Mucosa of stomach (tissue), 1 donor: Measurements from ENCODE around the gene TMEM200A.

Source experiments
- H3K27me3 ChIP-seq: one replicate; pipeline ENCODE4 v1.7.0; 2013; ENCODE audit warnings: mild to moderate bottlenecking, low read length; ENCODE audit not compliant: control insufficient read depth, insufficient read depth
- H3K36me3 ChIP-seq: one replicate; pipeline ENCODE4 v1.7.0; 2013; ENCODE audit warnings: low read length; ENCODE audit not compliant: control insufficient read depth, insufficient read depth
- H3K4me1 ChIP-seq: one replicate; pipeline ENCODE4 v1.7.0; 2013; ENCODE audit warnings: mild to moderate bottlenecking, low read length; ENCODE audit not compliant: control insufficient read depth, insufficient read depth
- H3K4me3 ChIP-seq: one replicate; pipeline ENCODE4 v1.7.0; 2013; ENCODE audit warnings: low read length
- H3K9ac ChIP-seq: one replicate; pipeline ENCODE4 v1.7.0; 2013; ENCODE audit warnings: mild to moderate bottlenecking, low read length, moderate library complexity
- H3K9me3 ChIP-seq: one replicate; pipeline ENCODE4 v1.7.0; 2013; ENCODE audit warnings: mild to moderate bottlenecking, low read length, moderate library complexity; ENCODE audit not compliant: control insufficient read depth
- donor health status: Pancreatic carcinoma.

The TMEM200A gene

DNA sequence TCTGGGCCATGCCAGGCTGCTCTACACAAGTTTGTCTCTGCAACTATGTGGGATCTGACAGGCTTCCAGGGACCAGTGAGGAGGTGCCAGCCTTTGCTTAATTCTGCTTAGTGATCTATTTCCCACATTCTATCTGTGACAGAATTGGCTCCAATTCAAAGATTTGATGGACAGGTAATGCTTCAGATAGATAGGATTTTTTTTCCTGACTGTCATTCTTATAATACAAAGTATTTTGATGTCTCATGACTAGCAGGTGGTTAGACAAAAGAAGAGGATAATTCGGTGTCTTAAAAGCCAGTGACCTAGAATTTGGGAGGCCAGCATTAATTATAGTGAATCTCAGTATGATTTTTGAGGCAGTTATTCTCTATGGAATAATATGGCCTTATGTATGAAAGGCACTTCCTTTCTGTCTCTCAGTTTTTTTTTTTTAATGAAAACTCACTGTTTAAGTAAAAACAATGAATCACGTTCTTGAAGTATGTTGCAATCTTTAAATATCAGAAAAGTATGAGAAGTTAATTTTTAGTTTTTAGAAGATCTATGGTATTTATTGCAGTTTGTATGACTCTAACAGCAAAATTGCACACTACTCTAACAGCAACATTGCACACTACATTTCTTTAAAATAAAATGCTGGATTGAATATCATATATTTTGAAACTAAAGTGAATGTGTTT is 43.7 kb downstream of the TMEM200A start:
- Histone ChIP-seq H3K9me3 (no peaks in the 10 kb centered on the region), H3K4me1 (no peaks in the 10 kb centered on the region), H3K36me3 (no peaks in the 10 kb centered on the region), H3K4me3 (no peak overlapping the region), H3K9ac (no peak overlapping the region), H3K27me3 (no peaks in the 10 kb centered on the region)

DNA sequence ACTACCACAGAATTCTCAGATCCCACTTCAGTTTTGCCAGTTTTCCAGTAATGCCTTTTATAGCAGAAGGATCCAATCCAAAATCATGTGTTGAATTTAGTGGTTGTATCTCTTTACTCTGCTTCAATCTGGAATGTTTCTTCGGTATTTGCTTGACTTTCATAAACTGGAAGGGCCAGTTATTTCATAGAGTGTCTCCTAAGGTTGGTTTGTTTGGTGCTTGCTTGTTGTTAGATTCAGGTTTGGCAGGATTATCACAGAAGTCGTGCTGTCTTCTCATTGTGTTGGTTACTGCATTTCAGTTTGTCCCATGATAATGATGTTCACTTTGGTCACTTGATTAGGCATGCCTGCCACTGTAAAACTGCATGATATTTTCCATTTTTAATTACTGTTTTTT is 45.7 kb downstream of the TMEM200A start:
- Histone ChIP-seq H3K9ac (no peak overlapping the region), H3K36me3 (no peaks in the 10 kb centered on the region), H3K9me3 (no peaks in the 10 kb centered on the region), H3K27me3 (no peaks in the 10 kb centered on the region), H3K4me1 (no peaks in the 10 kb centered on the region), H3K4me3 (no peak overlapping the region)

DNA sequence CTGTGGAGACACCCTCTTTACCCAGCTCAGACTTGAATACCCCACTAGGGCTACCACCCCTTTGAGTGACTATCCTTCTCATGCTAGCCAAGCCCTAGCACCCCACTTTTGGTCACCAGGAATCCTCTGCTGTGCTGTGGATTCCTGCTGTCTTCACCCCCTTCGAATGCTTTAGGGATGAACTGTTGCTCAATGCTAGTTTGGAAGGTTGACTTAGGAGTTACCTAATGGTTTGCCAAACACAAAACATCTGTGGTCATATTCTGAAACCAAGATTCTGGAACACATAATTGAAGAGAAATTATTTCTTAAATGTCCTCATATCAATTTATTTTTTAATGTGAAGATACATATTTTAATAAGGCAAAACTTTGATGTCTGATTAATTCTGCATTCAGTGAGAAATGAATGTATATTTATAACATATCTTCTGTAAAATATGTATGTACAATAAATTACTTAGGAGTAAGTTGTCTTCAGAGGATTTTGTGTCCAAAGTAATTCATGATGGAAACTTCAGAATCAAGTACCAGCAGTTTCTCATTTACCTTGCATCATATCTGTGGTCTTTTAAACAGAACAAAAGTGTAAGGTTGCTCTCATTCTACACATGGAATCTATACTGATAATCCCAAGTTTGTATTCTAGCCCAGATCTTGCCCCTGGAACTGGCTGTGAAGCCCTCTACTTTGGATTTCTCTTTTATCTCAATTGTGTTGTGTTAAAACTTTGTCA is 46.9 kb downstream of the TMEM200A start:
- Histone ChIP-seq H3K9ac (no peak overlapping the region), H3K4me1 (no peaks in the 10 kb centered on the region), H3K36me3 (no peaks in the 10 kb centered on the region), H3K4me3 (no peak overlapping the region), H3K27me3 (no peaks in the 10 kb centered on the region), H3K9me3 (no peaks in the 10 kb centered on the region)

DNA sequence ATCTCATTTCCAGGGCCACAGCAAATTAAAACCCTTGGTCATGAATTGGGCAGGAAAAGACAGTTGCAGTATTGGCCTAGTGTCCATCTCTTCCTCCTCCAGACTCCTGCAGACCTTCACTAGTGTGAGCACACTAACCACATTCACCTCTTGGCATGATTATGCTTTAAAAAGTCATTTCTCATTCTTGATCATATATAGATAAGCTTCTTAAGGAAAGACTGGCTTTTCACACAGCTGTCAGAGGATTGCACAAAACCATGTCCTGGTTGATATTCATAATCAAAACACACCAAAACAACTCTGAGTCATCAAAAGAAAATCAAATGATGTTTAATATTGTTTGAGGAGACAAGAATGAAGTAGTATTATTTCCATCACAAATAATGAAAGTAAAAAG is 52.1 kb downstream of the TMEM200A start:
- Histone ChIP-seq H3K9ac (no peak overlapping the region), H3K4me3 (no peak overlapping the region), H3K27me3 (no peaks in the 10 kb centered on the region), H3K9me3 (no peaks in the 10 kb centered on the region), H3K36me3 (no peaks in the 10 kb centered on the region), H3K4me1 (no peaks in the 10 kb centered on the region)

DNA sequence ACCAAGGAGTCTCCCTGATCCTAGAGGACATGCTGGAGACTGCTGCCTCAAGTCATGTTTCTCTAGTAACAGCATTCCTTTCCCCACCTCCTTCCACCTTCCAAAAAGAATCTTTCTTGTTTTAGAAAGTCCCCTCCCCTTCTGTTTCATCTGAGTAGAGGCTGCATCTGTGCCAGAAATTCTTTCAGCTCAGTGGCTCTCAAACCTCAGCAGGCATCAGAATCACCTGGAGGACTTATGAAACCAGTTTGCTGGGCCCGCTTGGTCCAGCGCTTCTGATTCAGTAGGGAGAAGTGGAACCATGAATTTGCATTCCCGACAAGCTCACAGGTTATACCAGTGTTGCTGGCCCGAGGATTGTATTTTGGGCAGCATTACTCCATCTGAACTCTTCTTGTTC is 55.1 kb downstream of the TMEM200A start:
- no peaks in the 10 kb centered on the region for H3K4me1 ChIP-seq
- H3K9ac ChIP-seq, result no peak overlapping the region

DNA sequence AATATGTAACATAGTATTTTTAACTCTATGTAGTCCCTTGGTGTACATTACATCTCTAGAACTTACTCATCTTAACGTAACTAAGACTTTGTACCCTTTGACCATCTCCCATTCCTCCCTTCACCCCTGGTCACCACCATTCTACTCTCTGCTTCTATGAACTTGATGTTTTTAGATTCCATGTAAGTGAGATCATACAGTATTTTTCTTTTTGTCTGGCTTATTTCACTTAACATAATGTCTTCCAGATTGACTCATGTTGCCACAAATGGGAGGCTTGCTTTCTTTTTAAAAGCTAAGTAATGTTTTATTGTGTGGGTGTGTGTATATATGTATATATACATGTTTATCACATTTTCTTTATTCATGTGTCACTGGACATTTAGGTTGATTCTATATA is 55.8 kb downstream of the TMEM200A start:
- no peak overlapping the region for H3K4me3 ChIP-seq
- no peaks in the 10 kb centered on the region for H3K4me1 ChIP-seq
- H3K9ac ChIP-seq, result no peak overlapping the region
- no peaks in the 10 kb centered on the region for H3K36me3 ChIP-seq
- H3K27me3 ChIP-seq, result no peaks in the 10 kb centered on the region
- H3K9me3 ChIP-seq, result no peaks in the 10 kb centered on the region

More for the DNA sequence above, 55.1 kb downstream of the TMEM200A start:
- H3K36me3 ChIP-seq, result no peaks in the 10 kb centered on the region
- no peak overlapping the region for H3K4me3 ChIP-seq
- no peaks in the 10 kb centered on the region for H3K27me3 ChIP-seq
- H3K9me3 ChIP-seq, result no peaks in the 10 kb centered on the region

DNA sequence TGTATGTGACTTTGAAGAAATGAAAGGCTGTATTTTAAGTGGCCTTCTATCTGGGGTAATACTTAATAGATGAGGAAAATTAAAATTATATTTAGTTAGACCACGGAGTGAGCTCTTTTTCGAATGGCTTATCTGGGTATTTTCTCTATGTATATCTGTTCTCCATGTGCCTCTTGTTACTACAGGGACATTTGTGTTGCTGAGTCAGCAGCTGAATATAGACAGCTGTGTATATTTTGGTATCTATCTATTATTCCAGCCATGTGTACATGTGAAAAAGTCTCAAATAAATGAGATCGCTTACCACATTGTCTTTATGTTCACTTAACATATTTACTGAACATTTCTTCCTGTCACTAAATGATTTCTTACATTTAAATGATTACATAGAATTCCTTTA is 57.2 kb downstream of the TMEM200A start:
- no peaks in the 10 kb centered on the region for H3K9me3 ChIP-seq
- no peaks in the 10 kb centered on the region for H3K36me3 ChIP-seq
- H3K4me3 ChIP-seq, result no peak overlapping the region
- no peak overlapping the region for H3K9ac ChIP-seq
- no peaks in the 10 kb centered on the region for H3K27me3 ChIP-seq
- H3K4me1 ChIP-seq, result no peaks in the 10 kb centered on the region

DNA sequence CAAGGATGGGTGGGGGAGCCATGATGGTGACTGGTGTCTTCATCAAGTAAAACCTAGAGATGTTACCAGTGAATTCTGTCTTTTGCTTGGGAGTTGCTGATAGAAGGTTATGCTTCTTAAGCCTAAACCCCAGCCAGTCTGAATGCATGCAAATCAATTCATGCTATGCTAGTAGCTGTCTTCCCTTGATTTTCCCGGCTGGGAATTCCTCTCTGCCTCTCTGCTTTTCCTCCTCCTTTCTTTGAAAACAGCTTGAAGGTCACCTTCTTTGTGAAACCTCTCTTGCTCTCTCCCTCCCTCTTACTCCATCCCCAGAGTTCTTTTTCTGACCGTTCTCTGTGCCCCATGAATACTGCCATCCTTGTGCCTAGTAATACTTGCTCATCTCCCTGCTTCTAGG is 58.9 kb downstream of the TMEM200A start:
- Histone ChIP-seq H3K27me3 (no peaks in the 10 kb centered on the region), H3K9ac (no peak overlapping the region), H3K4me3 (no peak overlapping the region), H3K9me3 (no peaks in the 10 kb centered on the region), H3K36me3 (no peaks in the 10 kb centered on the region), H3K4me1 (no peaks in the 10 kb centered on the region)

DNA sequence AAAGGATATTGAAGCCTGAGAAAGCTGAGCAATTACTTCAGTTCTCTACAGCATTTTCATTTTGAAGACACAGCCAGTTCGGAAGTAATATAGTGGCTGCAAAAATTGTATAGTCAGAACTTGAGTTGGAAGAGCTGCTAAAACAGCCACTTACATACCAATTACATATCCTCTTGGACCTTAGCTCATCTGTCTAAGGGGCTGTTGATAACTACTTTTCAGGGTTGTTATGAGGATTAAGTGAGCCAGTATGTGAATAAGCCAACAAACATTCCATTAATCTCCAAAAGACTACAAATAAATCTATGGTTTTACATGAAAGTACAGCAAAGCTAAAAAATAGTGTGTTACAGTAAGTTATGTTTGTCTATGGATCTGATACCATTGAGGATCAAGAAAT is 59.7 kb downstream of the TMEM200A start:
- Histone ChIP-seq H3K36me3 (no peaks in the 10 kb centered on the region), H3K9me3 (no peaks in the 10 kb centered on the region), H3K9ac (no peak overlapping the region), H3K27me3 (no peaks in the 10 kb centered on the region), H3K4me3 (no peak overlapping the region), H3K4me1 (no peaks in the 10 kb centered on the region)

DNA sequence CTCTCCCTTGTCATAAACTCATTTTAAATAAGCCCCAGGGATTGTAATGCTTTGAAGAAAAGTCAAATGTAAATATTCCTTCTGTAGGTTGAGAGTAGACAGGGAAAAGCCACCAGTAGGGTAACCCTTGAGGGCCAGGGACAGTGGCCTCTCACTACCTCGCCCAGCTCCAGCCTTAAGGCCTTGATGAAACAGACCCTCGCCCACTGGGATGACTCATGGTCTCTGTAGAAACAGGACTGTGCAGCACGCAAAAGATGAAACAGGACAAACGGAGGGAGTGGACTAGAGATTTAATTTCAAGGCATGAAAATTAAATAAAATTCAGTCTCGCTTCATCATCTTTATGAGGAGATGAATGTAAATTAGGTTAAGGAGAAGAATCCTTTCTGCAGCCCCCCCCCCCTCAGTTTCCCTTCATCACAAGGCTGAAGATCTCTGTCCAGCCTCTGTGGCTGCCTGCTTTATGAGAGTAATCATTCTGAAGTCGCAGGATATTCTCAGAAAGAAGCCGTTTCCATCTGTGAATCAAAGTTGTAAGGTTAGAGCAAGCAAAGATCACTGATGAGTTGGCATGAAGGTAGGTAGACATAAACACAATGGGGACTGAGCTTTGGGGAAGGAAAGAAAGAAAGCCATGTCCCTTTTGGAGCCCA is 60.4 kb downstream of the TMEM200A start:
- Histone ChIP-seq H3K4me3 (no peak overlapping the region), H3K4me1 (no peaks in the 10 kb centered on the region), H3K9ac (no peak overlapping the region)

DNA sequence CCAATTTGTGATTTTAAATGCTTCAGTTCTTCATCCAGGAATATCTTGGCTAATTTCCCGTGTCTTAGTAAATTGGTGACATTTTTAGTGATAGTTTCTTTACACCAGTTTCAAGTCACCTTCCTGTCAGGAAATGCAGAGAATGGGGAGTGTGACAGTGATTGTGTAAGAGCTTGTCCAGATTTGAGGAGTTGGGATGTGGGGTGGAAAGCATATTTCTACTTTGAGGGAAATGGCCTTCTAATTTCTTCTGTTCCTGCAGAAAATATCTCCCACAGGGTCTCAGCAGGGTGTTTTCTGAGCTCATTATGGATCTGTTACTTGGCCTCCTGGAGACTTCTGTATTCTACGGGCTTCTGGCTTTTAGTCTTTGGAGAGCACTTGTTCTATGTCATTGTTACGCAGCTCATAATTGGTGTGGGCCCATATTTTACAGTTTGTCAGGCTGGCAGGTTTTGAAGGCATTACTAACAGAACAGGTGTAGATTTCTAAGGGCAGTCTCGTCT is 65.6 kb downstream of the TMEM200A start:
- Histone ChIP-seq H3K9ac (no peak overlapping the region), H3K9me3 (no peaks in the 10 kb centered on the region), H3K4me1 (no peaks in the 10 kb centered on the region), H3K36me3 (no peaks in the 10 kb centered on the region), H3K27me3 (no peaks in the 10 kb centered on the region), H3K4me3 (no peak overlapping the region)

More for the DNA sequence above, 60.4 kb downstream of the TMEM200A start:
- no peaks in the 10 kb centered on the region for H3K36me3 ChIP-seq
- no peaks in the 10 kb centered on the region for H3K9me3 ChIP-seq
- H3K27me3 ChIP-seq, result no peaks in the 10 kb centered on the region

DNA sequence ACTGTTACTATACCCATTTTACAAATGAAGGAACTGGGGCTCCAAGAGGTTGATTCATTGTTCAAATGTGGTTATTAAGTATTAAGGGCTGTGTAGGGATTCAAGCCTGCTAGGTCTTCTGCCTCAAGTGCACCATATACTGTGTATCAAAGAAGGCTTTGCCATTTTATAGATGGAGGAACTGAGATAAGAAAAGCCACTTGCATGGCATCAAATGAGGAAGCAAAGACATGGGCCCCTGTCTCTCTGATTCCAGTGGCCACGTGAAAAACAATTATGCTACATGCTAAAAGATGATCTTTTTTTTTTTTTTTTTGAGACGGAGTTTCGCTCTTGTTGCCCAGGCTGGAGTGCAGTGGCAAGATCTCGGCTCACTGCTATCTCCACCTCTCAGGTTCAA is 67.0 kb downstream of the TMEM200A start:
- H3K9ac ChIP-seq, result no peak overlapping the region
- no peaks in the 10 kb centered on the region for H3K36me3 ChIP-seq
- H3K4me3 ChIP-seq, result no peak overlapping the region
- no peaks in the 10 kb centered on the region for H3K9me3 ChIP-seq
- no peaks in the 10 kb centered on the region for H3K27me3 ChIP-seq
- no peaks in the 10 kb centered on the region for H3K4me1 ChIP-seq
